H9 (cell line): ENCODE data around the gene INHBB. TPM values are rescaled to one million over a fixed set of nuclear protein-coding genes. Genes with fewer than 3 reads are reported as not detected.
A peak's percentile ranks its signal among the peaks of the same experiment; 100 is the strongest.

Experiments used
- DNase-seq: peaks from one replicate; pipeline ENCODE4 v3.0.0-alpha.2; 2017
- H2AFZ ChIP-seq: one replicate; pipeline ENCODE4 v1.6.1; 2013; ENCODE audit warnings: mild to moderate bottlenecking, low read length, control low read depth, moderate library complexity
- H2AK5ac ChIP-seq: 2 replicates; pipeline ENCODE4 v1.6.1; 2013; ENCODE audit warnings: low read length, control low read depth, mixed read lengths; ENCODE audit not compliant: insufficient read length
- H2BK120ac ChIP-seq: one replicate; pipeline ENCODE4 v1.6.1; 2013; ENCODE audit warnings: low read depth, mild to moderate bottlenecking, low read length, control low read depth, inconsistent platforms; ENCODE audit not compliant: poor library complexity, severe bottlenecking
- H2BK12ac ChIP-seq: 2 replicates; pipeline ENCODE4 v1.6.1; 2013; ENCODE audit warnings: low read length, control low read depth, mixed read lengths, low read depth; ENCODE audit not compliant: insufficient read length
- H2BK15ac ChIP-seq: 2 replicates; pipeline ENCODE4 v1.6.1; 2013; ENCODE audit warnings: low read depth, low read length, control low read depth
- H2BK20ac ChIP-seq: one replicate; pipeline ENCODE4 v1.6.1; 2013; ENCODE audit warnings: low read depth, mild to moderate bottlenecking, low read length, control low read depth, inconsistent platforms; ENCODE audit not compliant: poor library complexity, severe bottlenecking
- H2BK5ac ChIP-seq: 2 replicates; pipeline ENCODE4 v1.6.1; 2013; ENCODE audit warnings: low read length, control low read depth, mixed read lengths; ENCODE audit not compliant: insufficient read length
- H3K14ac ChIP-seq: 2 replicates; pipeline ENCODE4 v1.6.1; 2013; ENCODE audit warnings: low read length, control low read depth; ENCODE audit not compliant: insufficient read depth
- H3K18ac ChIP-seq: 2 replicates; pipeline ENCODE4 v1.6.1; 2013; ENCODE audit warnings: low read depth, mild to moderate bottlenecking, mixed read lengths, low read length, control low read depth; ENCODE audit not compliant: insufficient read length
- H3K23ac ChIP-seq: 2 replicates; pipeline ENCODE4 v1.6.1; 2013; ENCODE audit warnings: low read length, control low read depth, mixed read lengths, low read depth; ENCODE audit not compliant: insufficient read length
- H3K23me2 ChIP-seq: 2 replicates; pipeline ENCODE4 v1.6.1; 2013; ENCODE audit warnings: low read depth, mild to moderate bottlenecking, mixed read lengths, low read length, control low read depth; ENCODE audit not compliant: insufficient read length, poor library complexity, severe bottlenecking
- H3K27ac ChIP-seq: 2 replicates; pipeline ENCODE4 v1.5.1; 2013; ENCODE audit warnings: low read length, control low read depth, mixed read lengths, low read depth; ENCODE audit not compliant: insufficient read length
- H3K27me3 ChIP-seq: 2 replicates; pipeline ENCODE4 v1.6.1; 2013; ENCODE audit warnings: low read length, control low read depth, inconsistent platforms; ENCODE audit not compliant: insufficient read depth
- H3K4ac ChIP-seq: 2 replicates; pipeline ENCODE4 v1.6.1; 2013; ENCODE audit warnings: low read depth, mild to moderate bottlenecking, control low read depth, inconsistent platforms, low read length, moderate library complexity
- H3K4me1 ChIP-seq: 2 replicates; pipeline ENCODE4 v1.6.1; 2013; ENCODE audit warnings: low read length, control low read depth, inconsistent platforms; ENCODE audit not compliant: insufficient read depth
- H3K4me2 ChIP-seq: 2 replicates; pipeline ENCODE4 v1.6.1; 2013; ENCODE audit warnings: low read length, control low read depth, mixed read lengths; ENCODE audit not compliant: insufficient read length, insufficient read depth
- H3K56ac ChIP-seq: 2 replicates; pipeline ENCODE4 v1.6.1; 2013; ENCODE audit warnings: low read depth, mild to moderate bottlenecking, mixed read lengths, low read length, control low read depth; ENCODE audit not compliant: insufficient read length
- H3K79me1 ChIP-seq: 2 replicates; pipeline ENCODE4 v1.6.1; 2013; ENCODE audit warnings: low read depth, mild to moderate bottlenecking, moderate library complexity, low read length, control low read depth, inconsistent platforms; ENCODE audit not compliant: insufficient read depth, poor library complexity, severe bottlenecking
- H3K79me2 ChIP-seq: 2 replicates; pipeline ENCODE4 v1.6.1; 2013; ENCODE audit warnings: low read length, control low read depth, inconsistent platforms; ENCODE audit not compliant: insufficient read depth
- H3K9ac ChIP-seq: 2 replicates; pipeline ENCODE4 v1.6.1; 2013; ENCODE audit warnings: low read length, control low read depth, mixed read lengths; ENCODE audit not compliant: insufficient read length; ENCODE audit errors: extremely low read depth
- H3K9me3 ChIP-seq: one replicate; pipeline ENCODE4 v1.6.1; 2013; ENCODE audit warnings: low read depth, low read length, inconsistent platforms; ENCODE audit not compliant: control insufficient read depth
- H3T11ph ChIP-seq: one replicate; pipeline ENCODE4 v1.6.1; 2013; ENCODE audit warnings: mild to moderate bottlenecking, low read length, control low read depth, inconsistent platforms
- H4K20me1 ChIP-seq: one replicate; pipeline ENCODE4 v1.6.1; 2013; ENCODE audit not compliant: control insufficient read depth, insufficient read length, insufficient read depth
- H4K5ac ChIP-seq: 2 replicates; pipeline ENCODE4 v1.6.1; 2013; ENCODE audit warnings: low read depth, mild to moderate bottlenecking, mixed read lengths, low read length, control low read depth; ENCODE audit not compliant: insufficient read length
- H4K8ac ChIP-seq: replicated peaks from 2 replicates; pipeline ENCODE4 v1.6.1; 2013; ENCODE audit warnings: low read length, control low read depth, mixed read lengths, low read depth; ENCODE audit not compliant: insufficient read length
- H4K91ac ChIP-seq: 2 replicates; pipeline ENCODE4 v1.6.1; 2013; ENCODE audit warnings: low read depth, mild to moderate bottlenecking, moderate library complexity, mixed read lengths, low read length, control low read depth; ENCODE audit not compliant: insufficient read length
- H3K27ac Mint-ChIP-seq, 3 experiments: 2 replicates in 2 of 3; 3 replicates in 1 of 3; pipeline ENCODE4 v1.8.0; 2020 to 2021; ENCODE audit warnings: mixed read lengths in 3 of 3, mild to moderate bottlenecking in 1 of 3, moderate library complexity in 1 of 3
- H3K27me3 Mint-ChIP-seq: 2 replicates; pipeline ENCODE4 v1.8.0; 2021; ENCODE audit warnings: low read depth, mild to moderate bottlenecking, moderate library complexity, mixed read lengths
- H3K36me3 Mint-ChIP-seq, 3 experiments: 2 replicates in 2 of 3; 3 replicates in 1 of 3; pipeline ENCODE4 v1.8.0; 2020 to 2021; ENCODE audit warnings: low read depth in 3 of 3, mixed read lengths in 3 of 3; ENCODE audit not compliant: insufficient read depth in 1 of 3
- H3K4me1 Mint-ChIP-seq, 2 experiments: 2 replicates each; pipeline ENCODE4 v1.8.0; 2020; ENCODE audit warnings: mixed read lengths in 2 of 2
- H3K4me3 Mint-ChIP-seq, 2 experiments: 2 replicates in 1 of 2; 3 replicates in 1 of 2; pipeline ENCODE4 v1.8.0; 2020 to 2021; ENCODE audit warnings: mild to moderate bottlenecking in 2 of 2, mixed read lengths in 2 of 2, moderate library complexity in 1 of 2
- H3K9me3 Mint-ChIP-seq, 2 experiments: 2 replicates in 1 of 2; 3 replicates in 1 of 2; pipeline ENCODE4 v1.8.0; 2020; ENCODE audit warnings: mild to moderate bottlenecking in 2 of 2, mixed read lengths in 2 of 2, moderate library complexity in 1 of 2
- CTCF ChIP-seq: fragments of 200-600 bp; sonication (generic); conservative IDR thresholded peaks from 3 replicates; pipeline ENCODE4 v1.8.0; 2021; ENCODE audit warnings: antibody characterized with exemption, mild to moderate bottlenecking
- WGBS: extraction: QIAGEN DNeasy Blood & Tissue Kit; methylation state at CpG from one replicate; pipeline ENCODE4 v1.1.7; 2013; ENCODE audit warnings: missing lambda C conversion rate, low lambda C conversion rate, mixed read lengths; ENCODE audit not compliant: insufficient read length; ENCODE audit errors: extremely low coverage; 5-methylcytosine and 5-hydroxymethylcytosine counted together
- total RNA-seq: library from RNA; stranded (reverse); gene quantifications from 2 replicates; pipeline ENCODE4 v1.2.1, GENCODE V29; 2021

Gene INHBB
- total RNA-seq, 1 experiment from 2014 or later = 0.13 TPM

- Histone ChIP-seq H3K23ac (no peak overlapping the region), H3K27ac (no peak overlapping the region)
- no peak for TF ChIP-seq CTCF
Observed at GRCh38 chr2:120371969-120372625, 26.2 kb downstream of the INHBB start.

More at GRCh38 chr2:120371969-120372625, 26.2 kb downstream of the INHBB start:
- H3K14ac ChIP-seq = peak overlapping the region; percentile 74
- Mint-ChIP-seq H3K27ac (peak overlapping the region in 1 of 3 experiments; percentile 56; a peak in 1 of 7 replicates), H3K27me3 (peaks cover 64% of the 10 kb centered on the region), H3K4me1 (peaks cover 30% of the 10 kb centered on the region in 2 experiments), H3K36me3 (no peaks in the 10 kb centered on the region; a peak in 2 of 7 replicates), H3K9me3 (peaks cover 0 to 2% of the 10 kb centered on the region in 2 experiments; a peak in 1 of 5 replicates), H3K4me3 (no peak overlapping the region)
- no peaks in the 10 kb centered on the region for H3K9me3 ChIP-seq
- H3K4me2 ChIP-seq = no peak overlapping the region
- H3K9ac ChIP-seq = no peak overlapping the region
- no peak overlapping the region for H2BK12ac ChIP-seq
- no peaks in the 10 kb centered on the region for H3K27me3 ChIP-seq
- no peak overlapping the region for H3K4ac ChIP-seq
- H3K18ac ChIP-seq = peak overlapping the region; percentile 74
- no peak overlapping the region for H2BK20ac ChIP-seq
- H3K23me2 ChIP-seq = no peaks in the 10 kb centered on the region
- WGBS = no CpG with 5 or more reads among the region's 16 CpGs
- no peak overlapping the region for H2BK120ac ChIP-seq
- H4K20me1 ChIP-seq = no peaks in the 10 kb centered on the region
- no peak overlapping the region for H4K5ac ChIP-seq
- no peak overlapping the region for H3K56ac ChIP-seq
- H2AFZ ChIP-seq = no peak overlapping the region
- DNase-seq = no peak
- no peak overlapping the region for H2BK15ac ChIP-seq
- no peak overlapping the region for H3T11ph ChIP-seq
- H4K8ac ChIP-seq = no peak overlapping the region
- no peak overlapping the region for H2BK5ac ChIP-seq
- H3K79me2 ChIP-seq = no peaks in the 10 kb centered on the region
- no peak overlapping the region for H2AK5ac ChIP-seq
- peaks cover 22% of the 10 kb centered on the region for H3K4me1 ChIP-seq
- no peaks in the 10 kb centered on the region for H3K79me1 ChIP-seq
- H4K91ac ChIP-seq = peak overlapping the region; percentile 38
